Measurements from ENCODE around the gene MYT1. TPM values are rescaled to one million over a fixed set of nuclear protein-coding genes. Genes with fewer than 3 reads are reported as not detected.
"Not testable (repeated sequence)": the region's sequence is repeated elsewhere in the genome, so short reads cannot be mapped to it uniquely, and the experiment has no call there.

The MYT1 gene
- total and polyA plus RNA-seq, 2 donors (not counting 1 experiment from before 2014, with no cell fraction given): not detected

- H3K27me3 ChIP-seq (ENCODE audit: control insufficient read depth, insufficient read depth, low read length): no peaks in the 10 kb centered on the region
- no peak overlapping the region for H3K9ac ChIP-seq (ENCODE audit: insufficient read depth, low read length)
- no peaks in the 10 kb centered on the region for H3K36me3 ChIP-seq (ENCODE audit: control insufficient read depth, insufficient read depth, low read length)
- DNase-seq (ENCODE audit: low read depth in 2 of 2): no peak
- no peaks in the 10 kb centered on the region for H3K9me3 ChIP-seq (ENCODE audit: control insufficient read depth, insufficient read depth, low read depth, low read length)
- no peaks in the 10 kb centered on the region for H3K4me1 ChIP-seq (ENCODE audit: control insufficient read depth, extremely low read depth, insufficient read depth, low read length)
- H3K4me3 ChIP-seq (replicated peaks in 1 of 4; ENCODE audit: control extremely low read depth in 1 of 4, insufficient read depth in 1 of 4, low read depth in 3 of 4, low read length in 4 of 4): no peak overlapping the region
- H3K27ac ChIP-seq (ENCODE audit: insufficient read depth, low read length): no peak overlapping the region
- no peak overlapping the region for H2AFZ ChIP-seq (ENCODE audit: low read length)
- no peak overlapping the region for H3K4me2 ChIP-seq (ENCODE audit: extremely low read depth, insufficient read depth, low read length)
- H4K20me1 ChIP-seq (ENCODE audit: control insufficient read depth, extremely low read depth, insufficient read depth, low read length): no peaks in the 10 kb centered on the region
- no peaks in the 10 kb centered on the region for H3K79me2 ChIP-seq (ENCODE audit: control insufficient read depth, insufficient read depth, low read length)
- no peak for TF ChIP-seq EZH2 (IDR thresholded peaks at IDR 0.05; ENCODE audit: low read length, missing control alignments)
- TF ChIP-seq CTCF (conservative IDR thresholded peaks at IDR 0.05 in 1 of 2, IDR thresholded peaks at IDR 0.05 in 1 of 2; ENCODE audit: low read depth in 1 of 2, low read length in 2 of 2): no peak
Observed at GRCh38 chr20:64280460-64280843, 116.2 kb downstream of the MYT1 start.

- TF ChIP-seq CTCF (conservative IDR thresholded peaks at IDR 0.05 in 1 of 2, IDR thresholded peaks at IDR 0.05 in 1 of 2; ENCODE audit: low read depth in 1 of 2, low read length in 2 of 2) (no peak), EZH2 (IDR thresholded peaks at IDR 0.05; ENCODE audit: low read length, missing control alignments) (no peak)
- no peak overlapping the region for H3K4me3 ChIP-seq (replicated peaks in 1 of 4; ENCODE audit: control extremely low read depth in 1 of 4, insufficient read depth in 1 of 4, low read depth in 3 of 4, low read length in 4 of 4)
- no peak overlapping the region for H2AFZ ChIP-seq (ENCODE audit: low read length)
- no peak overlapping the region for H3K27ac ChIP-seq (ENCODE audit: insufficient read depth, low read length)
- H3K79me2 ChIP-seq (ENCODE audit: control insufficient read depth, insufficient read depth, low read length): no peaks in the 10 kb centered on the region
- H3K9ac ChIP-seq (ENCODE audit: insufficient read depth, low read length): no peak overlapping the region
- no peak overlapping the region for H3K4me2 ChIP-seq (ENCODE audit: extremely low read depth, insufficient read depth, low read length)
- no peaks in the 10 kb centered on the region for H3K36me3 ChIP-seq (ENCODE audit: control insufficient read depth, insufficient read depth, low read length)
- H4K20me1 ChIP-seq (ENCODE audit: control insufficient read depth, extremely low read depth, insufficient read depth, low read length): no peaks in the 10 kb centered on the region
- H3K9me3 ChIP-seq (ENCODE audit: control insufficient read depth, insufficient read depth, low read depth, low read length): no peaks in the 10 kb centered on the region
- no peaks in the 10 kb centered on the region for H3K27me3 ChIP-seq (ENCODE audit: control insufficient read depth, insufficient read depth, low read length)
- no peak for DNase-seq (ENCODE audit: low read depth in 2 of 2)
- no peaks in the 10 kb centered on the region for H3K4me1 ChIP-seq (ENCODE audit: control insufficient read depth, extremely low read depth, insufficient read depth, low read length)
Observed at GRCh38 chr20:64283646-64284045, 119.4 kb downstream of the MYT1 start.

- not testable (repeated sequence) for H3K4me2 ChIP-seq (ENCODE audit: extremely low read depth, insufficient read depth, low read length); H2AFZ ChIP-seq (ENCODE audit: low read length); H3K9me3 ChIP-seq (ENCODE audit: control insufficient read depth, insufficient read depth, low read depth, low read length); H3K27ac ChIP-seq (ENCODE audit: insufficient read depth, low read length); H3K9ac ChIP-seq (ENCODE audit: insufficient read depth, low read length); H3K79me2 ChIP-seq (ENCODE audit: control insufficient read depth, insufficient read depth, low read length); H3K27me3 ChIP-seq (ENCODE audit: control insufficient read depth, insufficient read depth, low read length); H4K20me1 ChIP-seq (ENCODE audit: control insufficient read depth, extremely low read depth, insufficient read depth, low read length); H3K36me3 ChIP-seq (ENCODE audit: control insufficient read depth, insufficient read depth, low read length); H3K4me3 ChIP-seq (replicated peaks in 1 of 4; ENCODE audit: control extremely low read depth in 1 of 4, insufficient read depth in 1 of 4, low read depth in 3 of 4, low read length in 4 of 4); H3K4me1 ChIP-seq (ENCODE audit: control insufficient read depth, extremely low read depth, insufficient read depth, low read length)
- DNase-seq (ENCODE audit: low read depth in 2 of 2): peak; percentile 14 to 32
- TF ChIP-seq CTCF (conservative IDR thresholded peaks at IDR 0.05 in 1 of 2, IDR thresholded peaks at IDR 0.05 in 1 of 2; ENCODE audit: low read depth in 1 of 2, low read length in 2 of 2): peak; percentile 38 to 53
Observed at GRCh38 chr20:64285579-64286446, 121.6 kb downstream of the MYT1 start.

- not testable (repeated sequence) for H3K4me1 ChIP-seq (ENCODE audit: control insufficient read depth, extremely low read depth, insufficient read depth, low read length); DNase-seq (ENCODE audit: low read depth in 2 of 2); H3K4me3 ChIP-seq (replicated peaks in 1 of 4; ENCODE audit: control extremely low read depth in 1 of 4, insufficient read depth in 1 of 4, low read depth in 3 of 4, low read length in 4 of 4); H3K36me3 ChIP-seq (ENCODE audit: control insufficient read depth, insufficient read depth, low read length); H3K27ac ChIP-seq (ENCODE audit: insufficient read depth, low read length); H3K27me3 ChIP-seq (ENCODE audit: control insufficient read depth, insufficient read depth, low read length); H4K20me1 ChIP-seq (ENCODE audit: control insufficient read depth, extremely low read depth, insufficient read depth, low read length); H3K9me3 ChIP-seq (ENCODE audit: control insufficient read depth, insufficient read depth, low read depth, low read length); H3K9ac ChIP-seq (ENCODE audit: insufficient read depth, low read length); H2AFZ ChIP-seq (ENCODE audit: low read length); H3K79me2 ChIP-seq (ENCODE audit: control insufficient read depth, insufficient read depth, low read length); H3K4me2 ChIP-seq (ENCODE audit: extremely low read depth, insufficient read depth, low read length)
Observed at GRCh38 chr20:64286447-64287263, 122.4 kb downstream of the MYT1 start.
